HG03469 (cell line): ENCODE data around the gene DBNDD2.

ENCODE experiments used
- ATAC-seq: cut with Tn5 transposase; IDR thresholded peaks from one replicate; pipeline ENCODE4 v1.9.1; 2021; ENCODE audit warnings: mild to moderate bottlenecking, moderate library complexity, moderate number of reproducible peaks; ENCODE audit not compliant: unreplicated experiment

Gene DBNDD2

GRCh38 chr20:45413479-45413878, 5.4 kb downstream of the DBNDD2 start:
- ATAC-seq, result no peak

DNA sequence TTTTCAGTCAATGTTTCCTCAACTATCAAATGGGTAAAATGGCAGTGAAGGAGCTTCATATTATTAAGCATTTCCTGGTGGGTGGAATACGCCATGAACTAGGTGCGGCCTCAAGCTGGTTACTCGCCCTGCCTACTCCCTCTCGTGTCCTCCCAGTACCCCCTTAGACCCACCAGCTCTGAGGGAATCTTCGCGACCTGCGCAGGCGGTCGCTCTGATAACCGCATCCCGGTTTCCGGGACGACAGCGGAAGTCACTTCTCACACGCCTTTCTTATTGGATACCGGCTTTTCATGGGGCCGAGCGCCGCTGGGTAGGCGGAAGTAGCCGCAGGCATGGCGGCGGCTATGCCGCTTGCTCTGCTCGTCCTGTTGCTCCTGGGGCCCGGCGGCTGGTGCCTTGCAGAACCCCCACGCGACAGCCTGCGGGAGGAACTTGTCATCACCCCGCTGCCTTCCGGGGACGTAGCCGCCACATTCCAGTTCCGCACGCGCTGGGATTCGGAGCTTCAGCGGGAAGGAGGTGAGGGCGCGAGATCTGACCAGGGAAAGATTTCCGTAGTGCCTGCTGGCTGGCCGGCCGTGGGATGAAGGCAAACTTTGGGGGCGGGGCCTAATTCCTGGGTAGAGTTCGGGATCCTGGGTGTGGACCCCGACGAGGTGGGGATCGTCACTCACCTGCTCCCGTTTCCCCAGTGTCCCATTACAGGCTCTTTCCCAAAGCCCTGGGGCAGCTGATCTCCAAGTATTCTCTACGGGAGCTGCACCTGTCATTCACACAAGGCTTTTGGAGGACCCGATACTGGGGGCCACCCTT, 7.9 kb downstream of the DBNDD2 start, which contains the start of gene PIGT:
Gene PIGT (plus strand): TSS at position 320 of the 816 bp plus-strand sequence. CDS start 16 bp downstream, at position 336.
- ATAC-seq, result peak; percentile 38

DNA sequence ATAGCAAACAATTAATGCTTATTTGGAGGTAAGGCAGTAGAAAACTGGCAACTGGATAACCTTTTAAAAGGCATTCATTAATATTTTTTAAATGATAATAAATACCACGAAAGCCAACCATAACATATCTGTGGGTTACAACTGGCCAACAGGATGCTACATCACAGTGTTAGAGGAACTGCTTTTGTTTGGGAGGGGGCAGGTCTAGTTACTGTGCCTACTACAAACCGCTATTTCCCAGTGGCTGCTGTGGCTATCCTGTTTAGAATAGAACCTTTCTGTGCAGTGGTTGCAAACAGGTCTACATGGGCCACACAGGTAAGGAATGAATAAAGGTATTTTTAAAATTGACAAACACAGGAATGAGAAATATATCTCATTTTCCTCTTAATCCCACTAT, 8.8 kb downstream of the DBNDD2 start:
- ATAC-seq, result no peak

- peak; percentile 66 for ATAC-seq
These were observed 11.4 kb downstream of the DBNDD2 start for GRCh38 chr20:45419188-45420091.

- no peak for ATAC-seq
These were observed 12.0 kb downstream of the DBNDD2 start for GRCh38 chr20:45420125-45420524.

DNA sequence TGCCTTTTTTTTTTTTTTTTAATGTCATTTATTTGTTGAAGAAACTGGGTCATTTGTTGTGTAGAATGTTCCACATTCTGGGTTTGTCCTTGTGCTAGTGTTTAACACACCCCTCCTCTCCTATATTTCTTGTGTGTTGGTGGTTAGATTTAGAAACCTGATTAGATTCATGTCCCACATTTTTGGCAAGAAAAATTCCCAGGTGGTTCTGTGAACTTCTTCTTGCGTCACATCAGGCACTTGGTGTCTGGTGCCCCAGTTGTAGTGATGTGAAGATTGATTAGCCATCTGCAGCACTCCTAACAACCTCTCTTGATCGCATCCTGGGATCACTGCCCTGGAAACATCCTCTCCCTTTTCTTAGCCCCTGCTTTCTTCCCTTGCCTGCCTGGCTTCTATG, 15.6 kb downstream of the DBNDD2 start:
- ATAC-seq, result no peak

DNA sequence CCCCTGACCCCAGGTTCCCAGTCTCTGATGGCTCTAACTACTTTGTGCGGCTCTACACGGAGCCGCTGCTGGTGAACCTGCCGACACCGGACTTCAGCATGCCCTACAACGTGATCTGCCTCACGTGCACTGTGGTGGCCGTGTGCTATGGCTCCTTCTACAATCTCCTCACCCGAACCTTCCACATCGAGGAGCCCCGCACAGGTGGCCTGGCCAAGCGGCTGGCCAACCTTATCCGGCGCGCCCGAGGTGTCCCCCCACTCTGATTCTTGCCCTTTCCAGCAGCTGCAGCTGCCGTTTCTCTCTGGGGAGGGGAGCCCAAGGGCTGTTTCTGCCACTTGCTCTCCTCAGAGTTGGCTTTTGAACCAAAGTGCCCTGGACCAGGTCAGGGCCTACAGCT, 17.5 kb downstream of the DBNDD2 start:
- no peak for ATAC-seq

DNA sequence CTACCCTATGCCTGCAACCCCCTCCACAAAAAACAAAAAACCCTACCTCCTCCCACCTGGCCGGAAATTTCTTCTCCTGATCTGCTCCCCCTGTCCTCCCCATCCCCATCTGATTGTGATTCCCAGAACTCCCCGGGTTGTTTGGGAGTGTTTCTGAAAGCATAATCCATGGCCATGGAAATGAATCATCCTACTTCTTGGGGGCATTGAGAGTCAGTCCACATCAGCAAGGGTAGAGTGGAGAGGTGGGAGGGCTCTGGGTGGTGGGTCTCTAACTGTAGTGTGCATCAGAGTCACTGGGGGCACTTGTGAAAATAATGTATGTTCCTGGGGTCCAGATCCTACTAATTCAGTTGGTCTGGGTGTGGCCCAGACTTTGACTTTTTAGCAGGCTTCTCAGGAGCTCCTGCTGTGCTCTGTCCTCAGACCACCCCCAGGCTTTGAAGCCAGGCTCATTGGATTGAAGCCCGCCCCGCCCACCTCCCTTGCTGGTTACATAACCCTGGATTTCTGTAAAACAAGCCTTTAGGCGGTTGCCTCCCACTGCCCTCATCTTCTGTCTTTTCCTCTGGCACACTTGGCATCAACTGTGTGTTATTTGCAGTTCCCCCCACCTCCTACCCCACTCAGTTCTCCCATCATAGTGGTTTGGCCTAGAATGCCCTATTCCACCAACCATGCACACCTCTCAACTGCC, 18.4 kb downstream of the DBNDD2 start:
- no peak for ATAC-seq

DNA sequence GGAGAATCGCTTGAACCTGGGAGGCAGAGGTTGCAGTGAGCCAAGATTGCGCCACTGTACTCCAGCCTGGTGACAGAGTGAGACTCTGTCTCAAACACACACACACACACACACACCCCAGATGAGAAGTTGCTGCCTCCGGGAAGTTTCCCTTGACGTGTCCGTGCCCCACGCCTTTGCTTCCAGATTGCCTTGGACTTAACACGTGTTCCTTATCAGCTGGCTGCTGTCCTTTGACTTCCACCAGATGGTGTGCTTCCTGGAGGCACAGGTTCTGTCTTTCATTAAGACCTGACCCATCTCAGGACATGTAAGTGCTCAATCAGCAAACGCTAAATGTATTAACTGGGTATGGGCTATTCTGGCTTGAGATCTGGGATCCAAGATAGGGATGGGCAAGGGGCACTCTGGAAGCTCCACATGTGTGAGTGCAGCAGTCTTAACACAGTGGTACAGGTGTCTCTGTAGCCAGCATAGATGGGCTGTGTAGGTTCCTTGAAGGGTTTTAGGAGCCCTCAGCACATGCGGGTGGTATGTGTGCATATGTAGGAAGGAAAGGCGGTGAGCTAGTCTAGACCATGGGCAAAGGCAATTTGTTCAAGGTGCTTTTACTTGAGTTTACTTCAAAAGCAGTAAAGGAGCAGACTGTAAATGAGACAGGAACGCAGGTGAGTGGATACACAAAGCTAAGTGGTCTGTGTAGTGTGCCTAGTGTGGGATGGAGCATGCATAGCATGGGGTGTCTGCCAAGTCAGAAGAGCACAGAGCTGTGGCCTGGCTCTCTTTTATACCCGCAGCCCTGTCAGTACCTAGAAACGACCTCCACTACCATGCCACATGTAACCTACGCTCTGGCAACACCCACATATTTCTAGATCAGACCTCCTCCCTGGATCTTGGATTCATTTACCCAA, 19.4 kb downstream of the DBNDD2 start:
- no peak for ATAC-seq

GRCh38 chr20:45429618-45430017, 21.5 kb downstream of the DBNDD2 start:
- ATAC-seq, result no peak

GRCh38 chr20:45432294-45432693, 24.2 kb downstream of the DBNDD2 start:
- ATAC-seq, result peak; percentile 68

GRCh38 chr20:45433316-45433715, 25.2 kb downstream of the DBNDD2 start:
- ATAC-seq, result no peak

GRCh38 chr20:45433976-45434375, 25.9 kb downstream of the DBNDD2 start:
- no peak for ATAC-seq

DNA sequence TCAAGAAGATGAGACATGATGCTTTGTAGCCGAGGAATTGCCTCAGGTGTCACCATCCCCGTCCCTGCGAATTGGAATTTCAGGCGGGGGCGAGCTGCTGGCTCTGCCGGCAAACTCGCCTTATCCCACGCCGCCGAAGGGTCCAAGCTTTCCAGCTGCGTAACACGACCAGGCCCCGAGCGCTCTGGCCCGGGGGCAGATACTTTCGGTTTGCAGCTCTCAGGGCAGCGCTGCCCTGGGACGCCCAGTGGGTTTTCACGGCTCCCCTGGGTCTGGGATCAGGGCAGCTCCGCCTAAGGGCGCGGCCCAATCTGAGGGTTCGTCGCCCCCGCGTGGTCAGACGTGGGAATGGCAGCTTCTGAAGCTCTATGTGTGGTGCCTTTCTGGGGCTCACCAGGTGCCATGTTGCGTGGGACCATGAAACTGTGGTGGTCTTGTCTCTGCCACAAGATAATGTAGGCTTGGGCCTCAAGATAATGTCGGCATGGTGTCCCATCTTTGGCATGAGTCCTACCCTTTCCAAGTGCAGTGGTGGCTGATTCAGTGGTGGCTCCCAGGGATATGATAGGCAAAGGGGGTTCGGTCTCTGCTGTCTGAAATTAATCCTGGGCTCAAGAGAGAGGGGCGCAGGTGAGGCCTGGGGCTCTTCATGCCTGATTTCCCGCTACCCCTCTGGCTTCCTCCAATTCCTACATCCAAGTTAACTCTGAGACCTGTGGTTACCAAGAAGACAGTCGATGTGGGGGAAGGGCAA, 28.8 kb downstream of the DBNDD2 start:
- peak; percentile 49 for ATAC-seq

DNA sequence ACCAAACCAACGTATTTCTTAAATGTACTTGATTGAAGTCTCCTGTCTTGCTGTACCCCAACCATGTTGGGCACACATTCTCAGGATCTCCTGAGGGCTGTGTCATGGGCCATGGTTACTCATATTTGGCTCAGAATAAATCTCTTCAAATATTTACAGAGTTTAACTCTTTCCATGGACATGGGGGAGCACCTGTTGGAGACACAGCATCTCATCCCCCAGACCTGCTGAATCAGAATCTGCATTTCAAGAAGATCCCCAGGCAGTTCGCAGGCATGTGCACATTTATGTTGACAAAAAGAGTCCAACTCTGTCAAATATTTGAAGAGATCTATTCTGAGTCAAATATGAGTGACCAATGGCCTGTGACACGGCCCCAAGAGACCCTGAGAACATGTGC, 32.3 kb downstream of the DBNDD2 start:
- no peak for ATAC-seq

- no peak for ATAC-seq
These were observed 33.0 kb downstream of the DBNDD2 start for GRCh38 chr20:45440891-45441685.

- ATAC-seq, result no peak
These were observed 33.7 kb downstream of the DBNDD2 start for GRCh38 chr20:45441746-45442145.

DNA sequence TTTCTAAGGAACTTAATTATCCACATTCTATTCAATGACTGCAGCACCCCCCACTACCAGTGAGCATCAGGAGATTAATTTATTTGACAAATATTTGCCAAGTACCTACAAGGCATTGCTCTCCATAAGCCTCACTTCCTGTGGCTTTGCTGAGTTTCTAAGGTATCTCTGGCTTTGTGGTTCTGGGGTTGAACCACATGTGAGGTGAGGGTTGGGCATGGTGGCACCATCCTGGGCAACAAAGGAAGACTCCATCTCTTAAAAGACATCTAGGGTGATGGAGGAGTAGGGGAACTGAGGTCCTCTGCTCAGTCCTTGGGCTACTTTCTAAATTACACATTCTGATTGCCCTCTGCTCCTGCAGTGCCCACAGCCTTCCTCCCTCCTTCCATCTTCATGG, 36.0 kb downstream of the DBNDD2 start:
- ATAC-seq, result no peak
